ENCODE results near the gene TMEM270. TPM values are rescaled to one million over a fixed set of nuclear protein-coding genes. Genes with fewer than 3 reads are reported as not detected.

The TMEM270 gene
- total RNA-seq, 1 donor from 2014 or later, result not detected

DNA sequence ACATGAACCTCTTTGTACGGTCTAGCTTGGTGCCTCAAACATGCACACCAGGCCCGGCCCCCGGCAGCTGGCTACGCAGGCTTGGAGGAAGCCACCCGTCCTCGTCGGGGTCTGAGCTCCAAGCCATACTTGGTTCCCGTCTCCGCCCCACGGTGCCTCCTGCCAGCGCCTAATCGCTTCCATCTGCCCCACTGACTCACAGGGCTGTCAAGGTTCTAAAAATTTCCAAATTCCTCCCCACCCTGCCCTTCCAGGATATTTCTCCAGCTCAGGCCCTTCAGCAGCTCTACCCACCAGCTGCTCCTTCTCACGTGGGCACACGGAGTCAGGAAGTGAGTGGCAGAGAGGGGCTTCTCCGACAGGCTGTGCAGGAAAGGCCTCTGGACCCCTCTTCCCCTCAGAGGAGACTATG lies 38.8 kb downstream of the TMEM270 start:
- DNase-seq (ENCODE audit: low spot score), result no peak
- TF ChIP-seq, protein P1, sequence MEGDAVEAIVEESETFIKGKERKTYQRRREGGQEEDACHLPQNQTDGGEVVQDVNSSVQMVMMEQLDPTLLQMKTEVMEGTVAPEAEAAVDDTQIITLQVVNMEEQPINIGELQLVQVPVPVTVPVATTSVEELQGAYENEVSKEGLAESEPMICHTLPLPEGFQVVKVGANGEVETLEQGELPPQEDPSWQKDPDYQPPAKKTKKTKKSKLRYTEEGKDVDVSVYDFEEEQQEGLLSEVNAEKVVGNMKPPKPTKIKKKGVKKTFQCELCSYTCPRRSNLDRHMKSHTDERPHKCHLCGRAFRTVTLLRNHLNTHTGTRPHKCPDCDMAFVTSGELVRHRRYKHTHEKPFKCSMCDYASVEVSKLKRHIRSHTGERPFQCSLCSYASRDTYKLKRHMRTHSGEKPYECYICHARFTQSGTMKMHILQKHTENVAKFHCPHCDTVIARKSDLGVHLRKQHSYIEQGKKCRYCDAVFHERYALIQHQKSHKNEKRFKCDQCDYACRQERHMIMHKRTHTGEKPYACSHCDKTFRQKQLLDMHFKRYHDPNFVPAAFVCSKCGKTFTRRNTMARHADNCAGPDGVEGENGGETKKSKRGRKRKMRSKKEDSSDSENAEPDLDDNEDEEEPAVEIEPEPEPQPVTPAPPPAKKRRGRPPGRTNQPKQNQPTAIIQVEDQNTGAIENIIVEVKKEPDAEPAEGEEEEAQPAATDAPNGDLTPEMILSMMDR (IDR thresholded peaks at IDR 0.05; ENCODE audit: unreplicated experiment), result no peak
- H3K27ac Mint-ChIP-seq (ENCODE audit: unreplicated experiment), result no peak overlapping the region
- no peaks in the 10 kb centered on the region for H3K4me1 Mint-ChIP-seq (ENCODE audit: unreplicated experiment)
- H3K27me3 Mint-ChIP-seq (ENCODE audit: unreplicated experiment), result peaks cover 3% of the 10 kb centered on the region
- no peak overlapping the region for H3K4me3 Mint-ChIP-seq (ENCODE audit: unreplicated experiment)
- H3K9me3 Mint-ChIP-seq (ENCODE audit: unreplicated experiment), result peaks cover 4% of the 10 kb centered on the region
- H3K36me3 Mint-ChIP-seq (ENCODE audit: low read depth, unreplicated experiment), result peaks cover 7% of the 10 kb centered on the region

DNA sequence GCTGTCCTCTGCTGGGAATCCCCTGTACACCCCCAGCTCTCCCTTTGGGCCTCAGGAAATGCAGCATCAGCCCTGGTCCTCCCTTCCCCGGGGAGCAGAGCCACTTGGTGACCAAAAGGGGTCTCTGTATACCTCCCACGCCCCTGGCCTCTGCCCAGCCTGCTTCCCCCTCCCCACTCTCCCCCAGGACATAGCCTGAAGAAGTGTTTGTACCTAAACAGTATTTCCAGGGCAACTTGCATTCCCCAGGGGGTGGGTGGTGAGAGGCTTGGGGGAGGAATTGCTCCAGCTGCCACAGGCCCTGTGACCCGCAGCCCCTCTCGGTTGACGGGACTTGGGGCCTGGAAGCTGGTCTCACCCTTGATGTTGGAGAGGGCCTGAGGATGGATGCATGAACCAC lies 39.3 kb downstream of the TMEM270 start:
- no peak overlapping the region for H3K27ac Mint-ChIP-seq (ENCODE audit: unreplicated experiment)
- TF ChIP-seq, protein P1 (IDR thresholded peaks at IDR 0.05; ENCODE audit: unreplicated experiment), result no peak
- peaks cover 3% of the 10 kb centered on the region for H3K27me3 Mint-ChIP-seq (ENCODE audit: unreplicated experiment)
- no peak overlapping the region for H3K4me3 Mint-ChIP-seq (ENCODE audit: unreplicated experiment)
- DNase-seq (ENCODE audit: low spot score), result no peak
- no peaks in the 10 kb centered on the region for H3K4me1 Mint-ChIP-seq (ENCODE audit: unreplicated experiment)
- H3K36me3 Mint-ChIP-seq (ENCODE audit: low read depth, unreplicated experiment), result peaks cover 7% of the 10 kb centered on the region
- peaks cover 4% of the 10 kb centered on the region for H3K9me3 Mint-ChIP-seq (ENCODE audit: unreplicated experiment)

DNA sequence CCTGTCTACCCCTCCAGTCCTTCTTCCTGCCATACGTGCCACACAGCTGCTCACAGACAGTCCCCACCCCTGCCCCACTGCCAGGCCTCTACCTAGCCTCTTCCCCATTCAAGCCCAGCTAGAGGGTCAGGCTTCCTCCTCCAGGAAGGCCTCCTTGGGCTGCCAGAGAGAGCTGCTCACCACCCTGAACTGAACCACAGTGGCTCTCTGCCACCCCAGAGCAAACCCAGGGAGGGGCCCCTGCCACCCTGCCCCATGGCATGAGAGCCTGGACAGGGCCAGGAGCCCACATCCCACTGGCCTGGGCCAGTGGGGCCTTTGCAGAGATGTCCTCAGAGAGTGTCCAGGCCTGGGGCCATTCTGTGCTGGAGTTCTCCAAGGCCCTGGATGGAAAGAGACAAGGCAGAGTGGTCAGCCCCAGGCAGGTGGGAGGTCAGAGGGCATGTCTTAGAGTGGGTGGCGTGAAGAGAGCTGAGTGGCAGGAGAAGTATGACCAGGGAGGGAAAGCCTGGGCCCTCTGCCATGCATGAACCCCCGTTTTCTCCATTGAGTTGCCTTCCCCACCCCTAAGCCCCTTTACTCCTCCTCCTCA lies 40.4 kb downstream of the TMEM270 start:
- peaks cover 4% of the 10 kb centered on the region for H3K9me3 Mint-ChIP-seq (ENCODE audit: unreplicated experiment)
- TF ChIP-seq, protein P1 (IDR thresholded peaks at IDR 0.05; ENCODE audit: unreplicated experiment), result no peak
- no peaks in the 10 kb centered on the region for H3K4me1 Mint-ChIP-seq (ENCODE audit: unreplicated experiment)
- no peaks in the 10 kb centered on the region for H3K36me3 Mint-ChIP-seq (ENCODE audit: low read depth, unreplicated experiment)
- H3K27me3 Mint-ChIP-seq (ENCODE audit: unreplicated experiment), result peaks cover 3% of the 10 kb centered on the region
- H3K27ac Mint-ChIP-seq (ENCODE audit: unreplicated experiment), result no peak overlapping the region
- no peak overlapping the region for H3K4me3 Mint-ChIP-seq (ENCODE audit: unreplicated experiment)
- no peak for DNase-seq (ENCODE audit: low spot score)

DNA sequence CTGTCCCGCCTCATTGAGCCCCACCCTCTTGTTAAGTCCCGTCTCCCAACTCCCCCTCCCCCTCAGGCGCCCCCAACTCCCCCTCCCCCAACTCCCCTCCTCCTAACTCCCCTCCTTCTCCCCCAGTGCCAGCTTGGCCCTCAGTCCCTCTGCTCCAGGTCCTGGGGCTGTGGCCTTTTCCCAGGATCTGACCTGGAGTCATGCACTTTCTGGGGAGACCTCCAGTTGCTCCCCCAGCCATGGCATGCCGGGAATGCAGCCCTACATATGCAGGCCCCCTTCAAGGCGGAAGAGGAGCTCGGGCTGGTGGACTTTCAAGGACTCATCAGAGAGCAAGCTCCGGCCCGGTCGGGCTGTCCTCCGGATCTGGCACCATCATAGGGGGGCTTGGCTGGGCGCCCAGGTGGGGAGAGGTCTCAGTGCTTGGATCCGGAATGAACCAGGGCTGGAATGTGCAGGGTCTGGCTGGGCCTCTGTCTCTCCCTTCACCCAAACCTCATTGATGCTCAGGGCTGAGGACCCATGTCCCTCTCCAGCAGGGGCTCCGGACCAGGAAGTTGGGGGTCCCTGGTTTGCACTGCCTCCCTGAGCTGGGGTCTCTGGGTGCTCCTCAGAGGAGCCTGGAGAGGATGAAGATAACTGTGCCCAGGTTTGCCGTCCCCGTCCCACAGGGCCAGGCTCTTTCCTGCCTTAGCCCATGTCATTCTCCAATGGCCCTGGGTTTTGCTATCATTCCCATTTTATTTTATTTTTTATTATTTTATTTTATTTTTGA lies 41.1 kb downstream of the TMEM270 start:
- no peaks in the 10 kb centered on the region for H3K9me3 Mint-ChIP-seq (ENCODE audit: unreplicated experiment)
- H3K4me1 Mint-ChIP-seq (ENCODE audit: unreplicated experiment), result no peaks in the 10 kb centered on the region
- no peak overlapping the region for H3K4me3 Mint-ChIP-seq (ENCODE audit: unreplicated experiment)
- no peak overlapping the region for H3K27ac Mint-ChIP-seq (ENCODE audit: unreplicated experiment)
- TF ChIP-seq, protein P1 (IDR thresholded peaks at IDR 0.05; ENCODE audit: unreplicated experiment), result no peak
- H3K36me3 Mint-ChIP-seq (ENCODE audit: low read depth, unreplicated experiment), result no peaks in the 10 kb centered on the region
- no peak for DNase-seq (ENCODE audit: low spot score)
- peaks cover 5% of the 10 kb centered on the region for H3K27me3 Mint-ChIP-seq (ENCODE audit: unreplicated experiment)
